SU-DHL-6 (cell line): Measurements from ENCODE around the gene SPEN.
"Not testable (repeated sequence)": the region's sequence is repeated elsewhere in the genome, so short reads cannot be mapped to it uniquely, and the experiment has no call there.

Source experiments
- H2AFZ ChIP-seq: fragments of 200-600 bp; sonication (generic); 2 replicates; pipeline ENCODE4 v1.6.1; 2014; ENCODE audit warnings: low read depth, mild to moderate bottlenecking, moderate library complexity, mixed read lengths, antibody characterized with exemption, low read length; ENCODE audit not compliant: severe bottlenecking
- H3F3A ChIP-seq: fragments of 200-600 bp; shearing (Covaris generic); 2 replicates; pipeline ENCODE4 v1.6.0; 2016; ENCODE audit warnings: antibody characterized with exemption, mild to moderate bottlenecking; ENCODE audit not compliant: insufficient read depth
- H3K27ac ChIP-seq: fragments of 200-600 bp; sonication (generic); 2 replicates; pipeline ENCODE4 v1.5.1; 2016; ENCODE audit warnings: low read depth, mild to moderate bottlenecking, low read length, moderate library complexity, mixed read lengths
- H3K27me3 ChIP-seq: fragments of 200-600 bp; sonication (generic), shearing (Covaris generic); 2 replicates; pipeline ENCODE4 v1.6.0; 2014; ENCODE audit warnings: mild to moderate bottlenecking, low read length
- H3K36me3 ChIP-seq: fragments of 200-600 bp; sonication (generic); 2 replicates; pipeline ENCODE4 v1.6.1; 2014; ENCODE audit warnings: mild to moderate bottlenecking, low read length, mixed read lengths
- H3K4me2 ChIP-seq: fragments of 300-600, 200-600 bp; shearing (Covaris generic), sonication (generic); 2 replicates; pipeline ENCODE4 v1.6.0; 2014; ENCODE audit warnings: low read length, low read depth, mild to moderate bottlenecking; ENCODE audit not compliant: poor library complexity, severe bottlenecking
- H3K4me3 ChIP-seq: fragments of 200-600 bp; sonication (generic); 2 replicates; pipeline ENCODE4 v1.5.1; 2014; ENCODE audit warnings: antibody characterized with exemption, low read length, mild to moderate bottlenecking, mixed read lengths; ENCODE audit not compliant: insufficient read depth, poor library complexity, severe bottlenecking
- H3K79me2 ChIP-seq: fragments of 200-600 bp; sonication (generic); 2 replicates; pipeline ENCODE4 v1.6.1; 2014; ENCODE audit warnings: mild to moderate bottlenecking, low read length, moderate library complexity; ENCODE audit not compliant: insufficient read depth
- H3K9ac ChIP-seq: fragments of 200-600 bp; sonication (generic); 2 replicates; pipeline ENCODE4 v1.7.0; 2014; ENCODE audit warnings: mild to moderate bottlenecking, low read length
- H3K9me2 ChIP-seq: fragments of 200-600 bp; sonication (generic); replicated peaks from 2 replicates; pipeline ENCODE4 v1.6.1; 2014; ENCODE audit warnings: low read length; ENCODE audit not compliant: insufficient read depth
- H3K9me3 ChIP-seq: fragments of 200-600 bp; sonication (generic); 2 replicates; pipeline ENCODE4 v1.6.1; 2014; ENCODE audit warnings: low read length, mixed read lengths; ENCODE audit not compliant: insufficient read depth
- H4K20me1 ChIP-seq: fragments of 200-600 bp; sonication (generic); 2 replicates; pipeline ENCODE4 v1.6.1; 2014; ENCODE audit warnings: low read depth, mild to moderate bottlenecking, antibody characterized with exemption, low read length, moderate library complexity, mixed read lengths
- EZH2phosphoT487 ChIP-seq: fragments of 200-600 bp; sonication (generic), shearing (Covaris generic); conservative IDR thresholded peaks from 2 replicates; pipeline ENCODE4 v1.6.1; 2018; ENCODE audit warnings: mild to moderate bottlenecking, antibody characterized with exemption, low read length, moderate library complexity, mixed read lengths
- TF ChIP-seq, protein P1 (sequence below): fragments of 200-600 bp; sonication (generic); IDR thresholded peaks from one replicate; pipeline ENCODE4 v1.5.1; 2017; ENCODE audit warnings: antibody characterized with exemption, mild to moderate bottlenecking, low read length, moderate library complexity; ENCODE audit not compliant: insufficient read depth, poor library complexity, severe bottlenecking

Gene SPEN

DNA sequence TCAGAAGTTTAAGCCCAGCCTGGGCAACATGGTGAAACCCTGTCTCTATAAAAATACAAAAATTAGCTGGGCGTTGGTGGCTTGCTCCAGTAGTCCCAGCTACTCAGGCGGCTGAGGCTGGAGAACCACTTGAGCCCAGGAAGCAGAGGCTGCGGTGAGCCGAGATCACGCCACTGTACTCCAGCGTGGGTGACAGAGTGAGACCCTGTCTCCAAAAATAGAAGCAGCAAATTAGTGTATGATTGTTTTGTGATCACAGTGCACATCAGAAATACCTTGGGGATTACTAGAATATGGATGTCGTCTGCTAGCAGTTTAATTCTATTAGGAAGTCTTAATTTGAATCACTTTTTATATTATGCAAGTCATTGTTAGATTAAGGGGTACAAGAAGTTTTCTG, 69.4 kb downstream of the SPEN start:
- no peaks in the 10 kb centered on the region for H3K27me3 ChIP-seq
- peaks cover 3% of the 10 kb centered on the region; the same call in 1 of the 2 replicates for H4K20me1 ChIP-seq
- no peaks in the 10 kb centered on the region for H3K9me2 ChIP-seq
- peaks cover 55% of the 10 kb centered on the region for H3K36me3 ChIP-seq
- H3K9me3 ChIP-seq: no peaks in the 10 kb centered on the region
- peaks cover 4% of the 10 kb centered on the region; the same call in 1 of the 2 replicates for H3F3A ChIP-seq
- H3K9ac ChIP-seq: no peak overlapping the region
- no peak overlapping the region for H3K4me2 ChIP-seq
- peaks cover 65% of the 10 kb centered on the region for H3K79me2 ChIP-seq
- no peak overlapping the region for H3K4me3 ChIP-seq
- H3K27ac ChIP-seq: no peak overlapping the region
- TF ChIP-seq, protein P1, sequence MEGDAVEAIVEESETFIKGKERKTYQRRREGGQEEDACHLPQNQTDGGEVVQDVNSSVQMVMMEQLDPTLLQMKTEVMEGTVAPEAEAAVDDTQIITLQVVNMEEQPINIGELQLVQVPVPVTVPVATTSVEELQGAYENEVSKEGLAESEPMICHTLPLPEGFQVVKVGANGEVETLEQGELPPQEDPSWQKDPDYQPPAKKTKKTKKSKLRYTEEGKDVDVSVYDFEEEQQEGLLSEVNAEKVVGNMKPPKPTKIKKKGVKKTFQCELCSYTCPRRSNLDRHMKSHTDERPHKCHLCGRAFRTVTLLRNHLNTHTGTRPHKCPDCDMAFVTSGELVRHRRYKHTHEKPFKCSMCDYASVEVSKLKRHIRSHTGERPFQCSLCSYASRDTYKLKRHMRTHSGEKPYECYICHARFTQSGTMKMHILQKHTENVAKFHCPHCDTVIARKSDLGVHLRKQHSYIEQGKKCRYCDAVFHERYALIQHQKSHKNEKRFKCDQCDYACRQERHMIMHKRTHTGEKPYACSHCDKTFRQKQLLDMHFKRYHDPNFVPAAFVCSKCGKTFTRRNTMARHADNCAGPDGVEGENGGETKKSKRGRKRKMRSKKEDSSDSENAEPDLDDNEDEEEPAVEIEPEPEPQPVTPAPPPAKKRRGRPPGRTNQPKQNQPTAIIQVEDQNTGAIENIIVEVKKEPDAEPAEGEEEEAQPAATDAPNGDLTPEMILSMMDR: no peak
- TF ChIP-seq EZH2phosphoT487: no peak
- no peak overlapping the region for H2AFZ ChIP-seq

DNA sequence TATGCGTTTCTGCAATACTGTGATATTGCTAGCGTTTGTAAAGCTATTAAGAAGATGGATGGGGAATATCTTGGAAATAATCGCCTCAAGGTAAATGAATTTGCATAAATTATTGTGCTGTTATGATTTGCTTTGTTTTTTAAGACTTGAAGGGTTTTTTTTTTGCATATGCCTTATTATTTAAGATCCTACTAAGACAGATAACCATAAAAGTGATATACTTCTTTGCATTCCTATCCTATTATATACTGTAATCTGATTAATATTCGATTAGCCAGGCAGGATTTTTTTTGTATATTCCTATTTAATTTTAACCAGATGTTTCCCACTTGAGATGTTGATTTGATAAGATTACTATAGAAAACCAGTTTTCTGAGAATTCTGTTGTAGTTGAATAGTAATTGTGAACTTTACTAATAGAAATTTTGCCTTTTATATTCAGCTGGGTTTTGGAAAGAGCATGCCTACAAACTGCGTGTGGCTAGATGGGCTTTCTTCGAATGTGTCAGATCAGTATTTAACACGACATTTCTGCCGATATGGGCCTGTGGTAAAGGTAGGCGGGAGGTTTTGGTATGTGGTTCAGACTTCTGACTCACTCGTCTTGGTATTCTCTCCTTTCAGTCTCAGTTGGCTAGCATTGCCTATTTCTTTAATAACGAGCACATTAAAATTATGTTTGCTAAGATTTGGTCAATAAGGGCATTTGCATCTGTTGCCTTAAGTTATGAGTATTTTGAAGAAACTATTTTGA, 71.6 kb downstream of the SPEN start:
- Histone ChIP-seq H3K4me2 (no peak overlapping the region), H3K36me3 (peaks cover 60% of the 10 kb centered on the region), H3K79me2 (peaks cover 51% of the 10 kb centered on the region), H3K27ac (no peak overlapping the region), H3K9me3 (no peaks in the 10 kb centered on the region), H3K4me3 (no peak overlapping the region), H3K9me2 (no peaks in the 10 kb centered on the region), H3K27me3 (no peaks in the 10 kb centered on the region), H3K9ac (no peak overlapping the region), H3F3A (peaks cover 7% of the 10 kb centered on the region; the same call in 1 of the 2 replicates), H2AFZ (no peak overlapping the region), H4K20me1 (peaks cover under 1% of the 10 kb centered on the region; the same call in 1 of the 2 replicates)
- TF ChIP-seq, protein P1: no peak
- no peak for TF ChIP-seq EZH2phosphoT487

DNA sequence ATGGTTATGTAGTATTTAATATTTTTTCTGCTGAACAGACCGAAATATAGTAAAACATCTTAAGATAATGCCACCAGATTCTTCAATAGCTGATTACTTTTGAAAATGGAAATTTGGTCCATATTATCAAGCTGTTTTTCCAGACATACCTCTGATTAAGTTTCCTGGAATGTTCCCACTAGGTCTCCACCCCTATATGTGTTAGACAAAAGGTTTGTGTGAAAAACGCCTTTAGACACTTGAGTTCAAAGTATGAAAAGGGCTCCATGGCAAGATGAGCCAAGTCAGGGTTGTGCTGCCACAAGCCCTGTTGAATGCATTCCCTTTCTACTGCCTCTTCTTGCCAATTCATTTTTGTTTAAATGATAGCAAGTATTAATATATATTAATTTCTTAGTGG, 75.7 kb downstream of the SPEN start:
- peaks cover 25% of the 10 kb centered on the region for H3K79me2 ChIP-seq
- TF ChIP-seq EZH2phosphoT487: no peak
- TF ChIP-seq, protein P1: no peak

GRCh38 chr1:15926448-15926847, 78.9 kb downstream of the SPEN start:
- not testable (repeated sequence) for H3K4me2 ChIP-seq, H3K9me3 ChIP-seq, H3F3A ChIP-seq, H2AFZ ChIP-seq, H3K4me3 ChIP-seq, H3K27ac ChIP-seq, H3K9ac ChIP-seq, H3K9me2 ChIP-seq, H4K20me1 ChIP-seq, H3K27me3 ChIP-seq
- Histone ChIP-seq H3K79me2 (peaks cover 15% of the 10 kb centered on the region), H3K36me3 (peaks cover 62% of the 10 kb centered on the region)

More for the DNA sequence above, 75.7 kb downstream of the SPEN start:
- H3K27me3 ChIP-seq: no peaks in the 10 kb centered on the region
- H3K9me2 ChIP-seq: no peaks in the 10 kb centered on the region
- H3K4me2 ChIP-seq: no peak overlapping the region
- H3K4me3 ChIP-seq: no peak overlapping the region
- H3F3A ChIP-seq: peaks cover 7% of the 10 kb centered on the region; the same call in 1 of the 2 replicates
- no peaks in the 10 kb centered on the region; the same call in 1 of the 2 replicates for H4K20me1 ChIP-seq
- no peak overlapping the region for H3K27ac ChIP-seq
- H2AFZ ChIP-seq: no peak overlapping the region
- H3K36me3 ChIP-seq: peaks cover 70% of the 10 kb centered on the region
- no peak overlapping the region for H3K9ac ChIP-seq
- no peaks in the 10 kb centered on the region for H3K9me3 ChIP-seq
